ENCODE data around the gene MED28. TPM values are rescaled to one million over a fixed set of nuclear protein-coding genes. Genes with fewer than 3 reads are reported as not detected.

Gene MED28
- total and polyA plus RNA-seq, 10 of the 15 experiments (the other 5 are each of a cell fraction or from before 2014, with no cell fraction given): 19.9 to 77.4 (median 52.0) TPM

GRCh38 chr4:17624821-17625220 lies 10.4 kb downstream of the MED28 start (continued):
- TF ChIP-seq CHD4 (IDR thresholded peaks at IDR 0.05) (no peak), SMAD5 (IDR thresholded peaks at IDR 0.05; ENCODE audit: low read depth) (no peak), CREM (IDR thresholded peaks at IDR 0.05; ENCODE audit: low read depth) (no peak), MXI1 (IDR thresholded peaks at IDR 0.05; ENCODE audit: low read depth, low read length) (no peak), HCFC1 (IDR thresholded peaks at IDR 0.05; ENCODE audit: low read length) (no peak)
- TF ChIP-seq, protein P1, sequence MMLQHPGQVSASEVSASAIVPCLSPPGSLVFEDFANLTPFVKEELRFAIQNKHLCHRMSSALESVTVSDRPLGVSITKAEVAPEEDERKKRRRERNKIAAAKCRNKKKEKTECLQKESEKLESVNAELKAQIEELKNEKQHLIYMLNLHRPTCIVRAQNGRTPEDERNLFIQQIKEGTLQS (IDR thresholded peaks at IDR 0.05; ENCODE audit: borderline replicate concordance, extremely low read depth, low read depth, low read length): no peak

GRCh38 chr4:17630228-17630627 lies 15.8 kb downstream of the MED28 start:
- WGBS (ENCODE audit: insufficient coverage, insufficient replicate concordance, low lambda C conversion rate, missing lambda C conversion rate): 95% methylated on average over 4 of the region's 4 CpGs
- ChIA-PET POLR2A (no interaction called here), RAD21 (ENCODE audit: unreplicated experiment) (no interaction called here), SMC1A (ENCODE audit: uncharacterized antibody, unreplicated experiment) (no interaction called here), CTCF (interaction anchor here (2.4 kb wide), 1 partner anchor 82 kb away, joined by 8 read pairs; no protein-coding TSS in a partner anchor)
- Histone ChIP-seq H3K27ac (ENCODE audit: control insufficient read depth, insufficient read depth) (no peak overlapping the region), H3K4me1 (ENCODE audit: control insufficient read depth, insufficient read depth, low read length) (no peaks in the 10 kb centered on the region), H4K20me1 (ENCODE audit: control insufficient read depth, insufficient read depth) (no peaks in the 10 kb centered on the region), H3K4me2 (ENCODE audit: control insufficient read depth, insufficient read depth) (no peak overlapping the region), H3K9me3 (replicated peaks; ENCODE audit: control insufficient read depth, insufficient read depth, low read length) (no peaks in the 10 kb centered on the region), H3K79me2 (ENCODE audit: control insufficient read depth, insufficient read depth, low read length) (no peaks in the 10 kb centered on the region; the same call in 1 of the 2 replicates), H3K36me3 (ENCODE audit: control insufficient read depth in 2 of 2, insufficient read depth in 2 of 2, low read length in 1 of 2) (peaks cover 10 to 28% of the 10 kb centered on the region in 2 experiments), H3K4me3 (no peak overlapping the region), H3K27me3 (replicated peaks in 1 of 2; ENCODE audit: control insufficient read depth in 2 of 2, insufficient read depth in 2 of 2, low read length in 1 of 2) (no peaks in the 10 kb centered on the region), H3K9ac (ENCODE audit: control insufficient read depth, insufficient read depth, low read length) (no peak overlapping the region), H2AFZ (ENCODE audit: control insufficient read depth, low read depth, low read length) (no peak overlapping the region)
- TF ChIP-seq JUND (IDR thresholded peaks at IDR 0.05; ENCODE audit: low read depth, low read length) (no peak), CEBPB (IDR thresholded peaks at IDR 0.05; ENCODE audit: borderline replicate concordance in 1 of 2, low read depth in 2 of 2, low read length in 2 of 2) (no peak), KLF5 (IDR thresholded peaks at IDR 0.05; ENCODE audit: partially characterized antibody) (no peak), MXI1 (IDR thresholded peaks at IDR 0.05; ENCODE audit: low read depth, low read length) (no peak), RAD21 (IDR thresholded peaks at IDR 0.05; ENCODE audit: insufficient read depth, low read depth, low read length) (no peak), STAT3 (IDR thresholded peaks at IDR 0.05; ENCODE audit: low read depth, low read length) (no peak)
- in situ Hi-C loops (cut with MboI) (loop anchor here (10.0 kb wide), 1 partner anchor 965 kb away; no protein-coding TSS in a partner anchor), intact Hi-C loops (cut with micrococcal nuclease; ENCODE audit: unreplicated experiment) (no loop called here)
- BruUV-seq (replicated peaks): no TSS peak
- ATAC-seq (no peak), DNase-seq (ENCODE audit: low read depth, low spot score) (no peak), FAIRE-seq (no peak)

Measured in GM12878 (cell line).